B cell (primary cell): ENCODE data around the gene CDYL. TPM values are rescaled to one million over a fixed set of nuclear protein-coding genes. Genes with fewer than 3 reads are reported as not detected.

Experiments
- ATAC-seq: fragments of 200-7000 bp; cut with Tn5 transposase; one replicate; pipeline ENCODE4 v1.10.0; 2021; ENCODE audit warnings: low read depth, mild to moderate bottlenecking, moderate number of reproducible peaks, moderate library complexity
- CTCF ChIA-PET: fragments of 350-600 bp; sonication (Branson Sonifier 250); formaldehyde crosslinking; loops from one replicate; lab custom pipeline; 2021; ENCODE audit warnings: antibody characterized with exemption, inconsistent platforms; lab: Charles Lee
- POLR2A ChIA-PET: fragments of 350-600 bp; sonication (Branson Sonifier 250); formaldehyde crosslinking; loops from one replicate; lab custom pipeline; 2021; ENCODE audit warnings: antibody characterized with exemption; lab: Charles Lee
- DNase-seq: peaks from one replicate; pipeline ENCODE4 v3.0.0; 2013
- H2AFZ ChIP-seq: 2 replicates; pipeline ENCODE4 v1.6.1; 2012; ENCODE audit warnings: mild to moderate bottlenecking, low read depth, low read length; ENCODE audit not compliant: insufficient read depth, poor library complexity, severe bottlenecking
- H3K27ac ChIP-seq, 2 donors: 1 replicate in 1 of 2; 2 replicates in 1 of 2; pipeline ENCODE4 v1.5.1; 2012 to 2013; ENCODE audit warnings: low read length in 2 of 2, mild to moderate bottlenecking in 2 of 2, moderate library complexity in 1 of 2
- H3K27me3 ChIP-seq, 4 experiments: fragments of 200-600 bp in 1 of 4; sonication (generic) in 1 of 4; replicated peaks in 1 of 4; 1 replicate in 2 of 4; 2 replicates in 2 of 4; pipeline versions ENCODE4 v1.6.1 to v1.7.0; 2013 to 2016; ENCODE audit warnings: low read length in 3 of 4, mild to moderate bottlenecking in 2 of 4, mixed read lengths in 1 of 4, moderate library complexity in 1 of 4; ENCODE audit not compliant: insufficient read depth in 4 of 4, control insufficient read depth in 3 of 4; ENCODE audit errors: control extremely low read depth in 1 of 4
- H3K36me3 ChIP-seq, 2 experiments: replicated peaks in 1 of 2; 1 replicate in 1 of 2; 2 replicates in 1 of 2; pipeline versions ENCODE4 v1.6.1 to v1.7.1; 2013; ENCODE audit warnings: low read length in 1 of 2; ENCODE audit not compliant: insufficient read depth in 2 of 2, control insufficient read depth in 1 of 2; ENCODE audit errors: control extremely low read depth in 1 of 2, extremely low read depth in 1 of 2
- H3K4me1 ChIP-seq, 2 donors: fragments of 200-600 bp in 1 of 2; sonication (generic) in 1 of 2; 1 replicate in 1 of 2; 2 replicates in 1 of 2; pipeline versions ENCODE4 v1.5.1 to v1.6.1; 2013 to 2017; ENCODE audit warnings: low read length in 2 of 2; ENCODE audit not compliant: control insufficient read depth in 2 of 2, insufficient read depth in 2 of 2
- H3K4me2 ChIP-seq: replicated peaks from 2 replicates; pipeline ENCODE3; 2012; ENCODE audit warnings: mild to moderate bottlenecking, low read depth, low read length; ENCODE audit not compliant: poor library complexity, severe bottlenecking
- H3K4me3 ChIP-seq, 5 experiments: fragments of 200-600 bp in 1 of 5; sonication (generic) in 1 of 5; 1 replicate in 3 of 5; 2 replicates in 2 of 5; pipeline versions ENCODE4 v1.5.1 to v1.7.0; 2011 to 2016; ENCODE audit warnings: low read length in 4 of 5, mild to moderate bottlenecking in 4 of 5, low read depth in 2 of 5, control low read depth in 1 of 5, moderate library complexity in 1 of 5; ENCODE audit not compliant: insufficient read depth in 1 of 5; ENCODE audit errors: control extremely low read depth in 1 of 5, extremely low read depth in 1 of 5
- H3K79me2 ChIP-seq: fragments of 200-600 bp; sonication (generic); one replicate; pipeline ENCODE4 v1.6.0; 2016; ENCODE audit warnings: low read length; ENCODE audit not compliant: control insufficient read depth, insufficient read depth
- H3K9ac ChIP-seq: fragments of 200-600 bp; sonication (generic); 2 replicates; pipeline ENCODE4 v1.6.1; 2017; ENCODE audit warnings: mild to moderate bottlenecking, low read length, moderate library complexity
- H3K9me3 ChIP-seq, 3 donors: one replicate each; pipeline versions ENCODE4 v1.6.1 to v1.7.1; 2013; ENCODE audit warnings: low read length in 2 of 3; ENCODE audit not compliant: control insufficient read depth in 2 of 3, insufficient read depth in 1 of 3; ENCODE audit errors: control extremely low read depth in 1 of 3
- H4K20me1 ChIP-seq: 2 replicates; pipeline ENCODE4 v1.6.0; 2012; ENCODE audit warnings: mild to moderate bottlenecking, low read length; ENCODE audit not compliant: insufficient read depth, control insufficient read depth, poor library complexity, severe bottlenecking
- H3K27ac Mint-ChIP-seq: one replicate; pipeline ENCODE4 v1.8.0; 2021; ENCODE audit warnings: mixed read lengths
- H3K27me3 Mint-ChIP-seq: one replicate; pipeline ENCODE4 v1.8.0; 2021; ENCODE audit warnings: mixed read lengths
- H3K4me1 Mint-ChIP-seq: one replicate; pipeline ENCODE4 v1.8.0; 2021; ENCODE audit warnings: mixed read lengths
- H3K4me3 Mint-ChIP-seq: one replicate; pipeline ENCODE4 v1.8.0; 2021; ENCODE audit warnings: mixed read lengths
- H3K9me3 Mint-ChIP-seq: one replicate; pipeline ENCODE4 v1.8.0; 2022; ENCODE audit warnings: mixed read lengths; ENCODE audit not compliant: insufficient read depth
- EZH2 ChIP-seq: IDR thresholded peaks from 2 replicates; pipeline ENCODE4 v1.6.1; 2012; ENCODE audit warnings: borderline replicate concordance, low read depth, mild to moderate bottlenecking, moderate library complexity, low read length; ENCODE audit not compliant: insufficient read depth, poor library complexity, severe bottlenecking
- WGBS: methylation state at CpG from one replicate; pipeline ENCODE4 v1.1.5; 2013; ENCODE audit warnings: missing lambda C conversion rate; ENCODE audit not compliant: insufficient coverage; 5-methylcytosine and 5-hydroxymethylcytosine counted together
- intact Hi-C: fragments of 100-400 bp; cut with micrococcal nuclease; formaldehyde crosslinking; loops from one replicate; pipeline ENCODE4 v1.10.0; 2022
- polyA plus RNA-seq: library from polyadenylated mRNA; depleted of rRNA; stranded (reverse); fragments of >200 nt; gene quantifications from 2 replicates; pipeline ENCODE4 v1.2.3, GENCODE V29; 2012
- total RNA-seq, 2 donors: library from RNA; stranded (reverse); fragments of 120-200 nt in 1 of 2; gene quantifications; 1 replicate in 1 of 2; 2 replicates in 1 of 2; pipeline versions ENCODE4 v1.2.3 to v1.2.4, GENCODE V29; 2013 to 2022
- TF ChIP-seq, protein P1 (sequence below): fragments of 200-600 bp; IDR thresholded peaks from one replicate; pipeline ENCODE4 v1.8.0; 2022; ENCODE audit warnings: antibody characterized with exemption, mild to moderate bottlenecking

CDYL gene
- total and polyA plus RNA-seq, 2 donors (not counting 1 experiment from before 2014, with no cell fraction given), result 15.6 to 63.0 TPM

DNA sequence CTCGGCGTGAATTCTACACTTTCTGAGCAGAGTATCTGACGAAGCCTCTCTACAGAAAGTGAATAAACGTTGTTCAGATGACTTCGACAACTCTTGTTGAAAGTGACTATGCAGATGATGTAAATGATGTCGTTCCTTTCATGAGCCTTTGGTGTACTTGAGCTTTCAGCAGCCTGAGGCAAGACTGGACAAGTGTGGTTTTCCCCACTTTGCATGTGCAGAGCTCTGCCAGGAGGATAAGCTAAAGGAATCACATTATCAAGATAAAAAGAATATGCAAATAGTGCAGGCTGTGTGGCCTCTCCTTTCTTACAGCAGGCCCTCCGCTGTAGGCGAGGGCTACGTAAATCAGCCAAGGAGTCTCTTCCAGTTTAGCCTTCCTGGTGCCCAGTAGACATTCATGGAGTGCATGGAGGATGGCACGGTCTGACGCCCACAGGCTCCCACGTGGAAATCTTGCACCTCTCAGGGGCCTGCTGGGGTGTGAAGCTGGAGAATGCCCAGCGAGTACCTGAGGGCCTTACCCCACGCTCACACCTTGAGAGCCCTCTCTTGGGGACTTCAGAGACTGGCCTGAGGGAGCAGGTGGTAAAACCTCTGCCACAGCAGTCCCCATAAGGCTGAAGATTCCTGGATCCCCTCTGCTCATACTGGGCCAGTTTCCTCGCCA lies 172.7 kb downstream of the CDYL start:
- ATAC-seq (no peak), DNase-seq (no peak)
- Histone ChIP-seq H2AFZ (no peak overlapping the region), H3K9ac (no peak overlapping the region), H3K9me3 (no peaks in the 10 kb centered on the region), H3K4me2 (no peak overlapping the region), H4K20me1 (no peaks in the 10 kb centered on the region), H3K36me3 (peaks cover 0 to 64% of the 10 kb centered on the region in 2 experiments), H3K4me1 (no peaks in the 10 kb centered on the region), H3K4me3 (no peak overlapping the region), H3K27ac (no peak overlapping the region), H3K27me3 (no peaks in the 10 kb centered on the region), H3K79me2 (no peaks in the 10 kb centered on the region)
- TF ChIP-seq, protein P1, sequence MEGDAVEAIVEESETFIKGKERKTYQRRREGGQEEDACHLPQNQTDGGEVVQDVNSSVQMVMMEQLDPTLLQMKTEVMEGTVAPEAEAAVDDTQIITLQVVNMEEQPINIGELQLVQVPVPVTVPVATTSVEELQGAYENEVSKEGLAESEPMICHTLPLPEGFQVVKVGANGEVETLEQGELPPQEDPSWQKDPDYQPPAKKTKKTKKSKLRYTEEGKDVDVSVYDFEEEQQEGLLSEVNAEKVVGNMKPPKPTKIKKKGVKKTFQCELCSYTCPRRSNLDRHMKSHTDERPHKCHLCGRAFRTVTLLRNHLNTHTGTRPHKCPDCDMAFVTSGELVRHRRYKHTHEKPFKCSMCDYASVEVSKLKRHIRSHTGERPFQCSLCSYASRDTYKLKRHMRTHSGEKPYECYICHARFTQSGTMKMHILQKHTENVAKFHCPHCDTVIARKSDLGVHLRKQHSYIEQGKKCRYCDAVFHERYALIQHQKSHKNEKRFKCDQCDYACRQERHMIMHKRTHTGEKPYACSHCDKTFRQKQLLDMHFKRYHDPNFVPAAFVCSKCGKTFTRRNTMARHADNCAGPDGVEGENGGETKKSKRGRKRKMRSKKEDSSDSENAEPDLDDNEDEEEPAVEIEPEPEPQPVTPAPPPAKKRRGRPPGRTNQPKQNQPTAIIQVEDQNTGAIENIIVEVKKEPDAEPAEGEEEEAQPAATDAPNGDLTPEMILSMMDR, result no peak
- TF ChIP-seq EZH2, result no peak
- Mint-ChIP-seq H3K27me3 (no peaks in the 10 kb centered on the region), H3K27ac (no peak overlapping the region), H3K9me3 (no peaks in the 10 kb centered on the region), H3K4me3 (no peak overlapping the region), H3K4me1 (no peaks in the 10 kb centered on the region)
- intact Hi-C loops, result no loop called here
- POLR2A ChIA-PET, result no interaction called here
- CTCF ChIA-PET, result interaction anchor here (0.6 kb wide), 1 partner anchor 14 kb away, joined by 3 read pairs; no protein-coding TSS in a partner anchor
- WGBS, result 90% methylated on average over 13 of the region's 15 CpGs

- no peak overlapping the region for H3K4me2 ChIP-seq
- no peak overlapping the region for H2AFZ ChIP-seq
Observed at GRCh38 chr6:4950076-4950475, 173.9 kb downstream of the CDYL start.

More at GRCh38 chr6:4950076-4950475, 173.9 kb downstream of the CDYL start:
- no peaks in the 10 kb centered on the region for H3K9me3 ChIP-seq
- no peak overlapping the region for H3K4me3 Mint-ChIP-seq
- POLR2A ChIA-PET, result no interaction called here
- no peaks in the 10 kb centered on the region for H3K4me1 ChIP-seq
- no peak for ATAC-seq
- no peaks in the 10 kb centered on the region for H3K79me2 ChIP-seq
- no peaks in the 10 kb centered on the region for H3K27me3 ChIP-seq
- H3K9me3 Mint-ChIP-seq, result no peaks in the 10 kb centered on the region
- CTCF ChIA-PET, result interaction anchor here (0.7 kb wide), 1 partner anchor 49 kb away, joined by 4 read pairs; no protein-coding TSS in a partner anchor
- H3K4me3 ChIP-seq, result no peak overlapping the region
- H3K4me1 Mint-ChIP-seq, result no peaks in the 10 kb centered on the region
- H3K27me3 Mint-ChIP-seq, result no peaks in the 10 kb centered on the region
- 100% methylated on average over 11 of the region's 11 CpGs for WGBS
- TF ChIP-seq, protein P1, result no peak
- TF ChIP-seq EZH2, result no peak
- no peak overlapping the region for H3K27ac ChIP-seq
- H3K9ac ChIP-seq, result no peak overlapping the region
- intact Hi-C loops, result no loop called here
- peaks cover 3 to 57% of the 10 kb centered on the region in 2 experiments for H3K36me3 ChIP-seq
- no peak overlapping the region for H3K27ac Mint-ChIP-seq
- no peak for DNase-seq
- no peaks in the 10 kb centered on the region for H4K20me1 ChIP-seq
